Smooth muscle cell (in vitro differentiated cells): Measurements from ENCODE around the gene IRX2. TPM values are rescaled to one million over a fixed set of nuclear protein-coding genes. Genes with fewer than 3 reads are reported as not detected.

Experiments used
- DNase-seq: peaks from one replicate; lab custom pipeline; 2025; ENCODE audit not compliant: unreplicated experiment; lab: John Stamatoyannopoulos, UW
- H2AFZ ChIP-seq: fragments of 200-600 bp; sonication (generic); 2 replicates; pipeline ENCODE4 v1.6.0; 2016; ENCODE audit warnings: antibody characterized with exemption, low read depth, mild to moderate bottlenecking
- H3F3A ChIP-seq: fragments of 200-600 bp; sonication (generic); 2 replicates; pipeline ENCODE4 v1.6.0; 2017; ENCODE audit warnings: antibody characterized with exemption, low read depth
- H3K27ac ChIP-seq: fragments of 200-600 bp; sonication (generic); 2 replicates; pipeline ENCODE4 v1.5.1; 2016; ENCODE audit warnings: low read depth, mild to moderate bottlenecking
- H3K27me3 ChIP-seq: fragments of 200-600 bp; sonication (generic); 2 replicates; pipeline ENCODE4 v1.6.1; 2016; ENCODE audit warnings: low read depth, mild to moderate bottlenecking
- H3K36me3 ChIP-seq: fragments of 200-600 bp; sonication (generic); 2 replicates; pipeline ENCODE4 v1.5.1; 2016; ENCODE audit warnings: low read depth
- H3K4me1 ChIP-seq: fragments of 200-600 bp; sonication (generic); 2 replicates; pipeline ENCODE4 v1.5.1; 2016; ENCODE audit warnings: low read depth
- H3K4me2 ChIP-seq: fragments of 200-600 bp; sonication (generic); 2 replicates; pipeline ENCODE4 v1.6.0; 2016; ENCODE audit warnings: mild to moderate bottlenecking
- H3K4me3 ChIP-seq: fragments of 200-600 bp; sonication (generic); 2 replicates; pipeline ENCODE4 v1.5.1; 2016; ENCODE audit warnings: mild to moderate bottlenecking
- H3K79me2 ChIP-seq: fragments of 200-600 bp; sonication (generic); 2 replicates; pipeline ENCODE4 v1.6.0; 2016; ENCODE audit warnings: low read depth, mild to moderate bottlenecking
- H3K9ac ChIP-seq: fragments of 200-600 bp; sonication (generic); 2 replicates; pipeline ENCODE4 v1.6.0; 2016; ENCODE audit warnings: low read depth
- H3K9me3 ChIP-seq: fragments of 200-600 bp; sonication (generic); replicated peaks from 2 replicates; pipeline ENCODE4 v1.5.1; 2016; ENCODE audit warnings: low read depth
- H4K20me1 ChIP-seq: fragments of 200-600 bp; sonication (generic); 2 replicates; pipeline ENCODE4 v1.6.0; 2016; ENCODE audit warnings: low read depth
- WGBS: methylation state at CpG from one replicate; pipeline ENCODE4 v1.1.7; 2016; ENCODE audit warnings: low lambda C conversion rate; 5-methylcytosine and 5-hydroxymethylcytosine counted together
- polyA plus RNA-seq: library from polyadenylated mRNA; unstranded; fragments of >200 nt; fragmentation: Nextera tagmentation; extraction: Ambion mirVana; gene quantifications from 2 replicates; pipeline ENCODE4 v1.2.1, GENCODE V29; 2016
- total RNA-seq: library from RNA; depleted of rRNA; stranded (reverse); fragments of >200 nt; gene quantifications from 2 replicates; pipeline ENCODE4 v1.2.3, GENCODE V29; 2014
- TF ChIP-seq, protein P1 (sequence below): fragments of 200-600 bp; sonication (generic); IDR thresholded peaks from 2 replicates; pipeline ENCODE4 v1.5.1; 2017; ENCODE audit warnings: borderline replicate concordance, mild to moderate bottlenecking, antibody characterized with exemption; ENCODE audit not compliant: insufficient read depth, poor library complexity, severe bottlenecking

The IRX2 gene
- total and polyA plus RNA-seq, 2 experiments from 2014 or later, result 0.67 to 1.1 TPM

DNA sequence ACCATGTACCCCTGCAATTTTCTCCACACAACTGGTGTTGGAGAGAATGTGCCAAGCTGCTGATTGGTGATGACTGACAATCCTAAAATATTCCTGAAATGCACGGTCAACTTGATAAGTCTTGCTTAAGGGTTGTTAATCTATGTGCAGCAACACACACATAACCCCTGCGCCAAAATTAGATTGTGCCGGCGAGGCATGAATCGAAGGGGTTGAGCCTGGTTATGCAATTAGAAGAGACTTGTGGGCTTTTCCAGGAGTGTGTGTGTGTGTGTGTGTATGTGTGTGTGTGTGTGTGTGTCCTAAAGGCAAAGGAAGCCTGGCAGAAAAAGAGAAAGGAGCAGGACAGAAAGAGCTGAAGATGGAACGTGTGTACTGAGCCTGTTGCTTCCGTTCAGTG is 22.3 kb downstream of the IRX2 start:
- no peaks in the 10 kb centered on the region for H3K4me1 ChIP-seq
- peaks cover 68% of the 10 kb centered on the region for H3K27me3 ChIP-seq
- H3K4me3 ChIP-seq, result no peak overlapping the region
- no peaks in the 10 kb centered on the region for H3K9me3 ChIP-seq
- whole genome bisulfite sequencing, result 90% methylated on average over 7 of the region's 7 CpGs
- H3K9ac ChIP-seq, result no peak overlapping the region
- H3K4me2 ChIP-seq, result no peak overlapping the region
- no peaks in the 10 kb centered on the region for H4K20me1 ChIP-seq
- no peaks in the 10 kb centered on the region for H3F3A ChIP-seq
- no peaks in the 10 kb centered on the region for H3K36me3 ChIP-seq
- H2AFZ ChIP-seq, result no peak overlapping the region
- no peaks in the 10 kb centered on the region for H3K79me2 ChIP-seq
- H3K27ac ChIP-seq, result no peak overlapping the region
- DNase-seq, result no peak
- TF ChIP-seq, protein P1, sequence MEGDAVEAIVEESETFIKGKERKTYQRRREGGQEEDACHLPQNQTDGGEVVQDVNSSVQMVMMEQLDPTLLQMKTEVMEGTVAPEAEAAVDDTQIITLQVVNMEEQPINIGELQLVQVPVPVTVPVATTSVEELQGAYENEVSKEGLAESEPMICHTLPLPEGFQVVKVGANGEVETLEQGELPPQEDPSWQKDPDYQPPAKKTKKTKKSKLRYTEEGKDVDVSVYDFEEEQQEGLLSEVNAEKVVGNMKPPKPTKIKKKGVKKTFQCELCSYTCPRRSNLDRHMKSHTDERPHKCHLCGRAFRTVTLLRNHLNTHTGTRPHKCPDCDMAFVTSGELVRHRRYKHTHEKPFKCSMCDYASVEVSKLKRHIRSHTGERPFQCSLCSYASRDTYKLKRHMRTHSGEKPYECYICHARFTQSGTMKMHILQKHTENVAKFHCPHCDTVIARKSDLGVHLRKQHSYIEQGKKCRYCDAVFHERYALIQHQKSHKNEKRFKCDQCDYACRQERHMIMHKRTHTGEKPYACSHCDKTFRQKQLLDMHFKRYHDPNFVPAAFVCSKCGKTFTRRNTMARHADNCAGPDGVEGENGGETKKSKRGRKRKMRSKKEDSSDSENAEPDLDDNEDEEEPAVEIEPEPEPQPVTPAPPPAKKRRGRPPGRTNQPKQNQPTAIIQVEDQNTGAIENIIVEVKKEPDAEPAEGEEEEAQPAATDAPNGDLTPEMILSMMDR, result no peak

DNA sequence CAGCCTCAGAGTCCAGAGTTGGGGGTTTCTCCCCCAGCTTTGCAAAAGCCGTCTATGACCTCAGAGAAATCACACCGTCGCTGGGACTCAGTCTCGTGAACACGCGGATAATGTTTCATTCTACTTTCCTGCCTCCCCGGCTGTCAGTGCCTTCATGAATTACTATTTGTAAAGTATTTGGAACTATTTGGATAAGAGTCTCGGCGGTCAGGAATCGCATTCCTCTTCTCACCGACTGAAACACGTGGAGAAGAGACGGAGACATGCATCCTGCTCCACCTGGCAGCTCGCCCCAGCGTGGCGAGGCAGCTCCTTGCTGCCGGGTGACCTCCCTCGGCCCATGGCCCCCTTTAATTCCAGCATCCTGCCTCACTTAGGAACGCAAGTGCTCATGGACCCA is 23.9 kb downstream of the IRX2 start:
- no peak overlapping the region for H3K27ac ChIP-seq
- no peak overlapping the region for H3K4me2 ChIP-seq
- no peak for DNase-seq
- H3K79me2 ChIP-seq, result no peaks in the 10 kb centered on the region
- H3K4me1 ChIP-seq, result no peaks in the 10 kb centered on the region
- no peak overlapping the region for H3K9ac ChIP-seq
- H4K20me1 ChIP-seq, result no peaks in the 10 kb centered on the region
- TF ChIP-seq, protein P1, result no peak
- H3K9me3 ChIP-seq, result no peaks in the 10 kb centered on the region
- H3K27me3 ChIP-seq, result peaks cover 54% of the 10 kb centered on the region
- H3K4me3 ChIP-seq, result no peak overlapping the region
- no peak overlapping the region for H2AFZ ChIP-seq
- no peaks in the 10 kb centered on the region for H3K36me3 ChIP-seq
- 81% methylated on average over 19 of the region's 19 CpGs for WGBS
- no peaks in the 10 kb centered on the region for H3F3A ChIP-seq

- WGBS, result 93% methylated on average over 23 of the region's 23 CpGs
- Histone ChIP-seq H3K27me3 (peaks cover 51% of the 10 kb centered on the region), H3K4me2 (no peak overlapping the region), H3K9ac (no peak overlapping the region), H3K9me3 (no peaks in the 10 kb centered on the region), H3K36me3 (no peaks in the 10 kb centered on the region), H3K4me1 (no peaks in the 10 kb centered on the region), H3K4me3 (no peak overlapping the region), H4K20me1 (no peaks in the 10 kb centered on the region), H3K27ac (no peak overlapping the region), H3K79me2 (no peaks in the 10 kb centered on the region), H3F3A (no peaks in the 10 kb centered on the region), H2AFZ (no peak overlapping the region)
- DNase-seq, result no peak
- TF ChIP-seq, protein P1, result no peak
Measured at GRCh38 chr5:2725980-2726765, 25.3 kb downstream of the IRX2 start.

GRCh38 chr5:2724831-2725230 is 26.6 kb downstream of the IRX2 start:
- Histone ChIP-seq H3K27me3 (peaks cover 49% of the 10 kb centered on the region), H3K4me2 (no peak overlapping the region), H2AFZ (no peak overlapping the region), H4K20me1 (no peaks in the 10 kb centered on the region), H3K4me1 (no peaks in the 10 kb centered on the region), H3K36me3 (no peaks in the 10 kb centered on the region), H3F3A (no peaks in the 10 kb centered on the region), H3K4me3 (no peak overlapping the region), H3K27ac (no peak overlapping the region), H3K79me2 (no peaks in the 10 kb centered on the region), H3K9me3 (no peaks in the 10 kb centered on the region), H3K9ac (no peak overlapping the region)
- 93% methylated on average over 5 of the region's 5 CpGs for WGBS
- no peak for DNase-seq
- TF ChIP-seq, protein P1, result no peak
